DMS153 (cell line): ENCODE data around the gene ALDH3A1.
"Not testable (repeated sequence)": the region's sequence is repeated elsewhere in the genome, so short reads cannot be mapped to it uniquely, and the experiment has no call there.

Source experiments
- DNase-seq: peaks from one replicate; lab custom pipeline; 2025; lab: John Stamatoyannopoulos, UW

The ALDH3A1 gene

GRCh38 chr17:19747829-19748806 lies at the start of gene ALDH3A1:
Gene ALDH3A1 (minus strand): TSS chr17:19748298. CDS start chr17:19745129, 3,169 bp downstream.
- no peak for DNase-seq

- no peak for DNase-seq
Measured at GRCh38 chr17:19796457-19796856, 48.4 kb upstream of the ALDH3A1 start.

GRCh38 chr17:19791918-19792550 lies 43.9 kb upstream of the ALDH3A1 start:
- DNase-seq, result no peak

- DNase-seq, result no peak
Measured at GRCh38 chr17:19787733-19788357, 39.7 kb upstream of the ALDH3A1 start.

- DNase-seq, result no peak
Measured at GRCh38 chr17:19785854-19786253, 37.8 kb upstream of the ALDH3A1 start.

GRCh38 chr17:19781488-19782458 lies 33.7 kb upstream of the ALDH3A1 start:
- no peak for DNase-seq

GRCh38 chr17:19780846-19781245 lies 32.7 kb upstream of the ALDH3A1 start:
- DNase-seq, result no peak

- no peak for DNase-seq
Measured at GRCh38 chr17:19773534-19773933, 25.4 kb upstream of the ALDH3A1 start.

GRCh38 chr17:19771971-19772630 lies 24.0 kb upstream of the ALDH3A1 start:
- DNase-seq, result no peak

GRCh38 chr17:19770985-19771735 lies 23.1 kb upstream of the ALDH3A1 start:
- DNase-seq, result no peak

- DNase-seq, result no peak
Measured at GRCh38 chr17:19769946-19770652, 22.0 kb upstream of the ALDH3A1 start.

GRCh38 chr17:19768046-19768782 lies 20.1 kb upstream of the ALDH3A1 start:
- DNase-seq, result no peak

GRCh38 chr17:19766421-19767270 lies 18.5 kb upstream of the ALDH3A1 start:
- no peak for DNase-seq

- DNase-seq, result no peak
Measured at GRCh38 chr17:19766016-19766415, 17.9 kb upstream of the ALDH3A1 start.

GRCh38 chr17:19763991-19764390 lies 15.9 kb upstream of the ALDH3A1 start:
- not testable (repeated sequence) for DNase-seq

GRCh38 chr17:19763416-19763815 lies 15.3 kb upstream of the ALDH3A1 start:
- no peak for DNase-seq

- DNase-seq, result no peak
Measured at GRCh38 chr17:19762515-19762961, 14.4 kb upstream of the ALDH3A1 start.

GRCh38 chr17:19760746-19761145 lies 12.6 kb upstream of the ALDH3A1 start:
- no peak for DNase-seq
